HG02870 (cell line): ENCODE data around the gene SLC8A2.

Source experiments
- ATAC-seq: cut with Tn5 transposase; IDR thresholded peaks from one replicate; pipeline ENCODE4 v1.9.1; 2021; ENCODE audit warnings: mild to moderate bottlenecking, moderate library complexity; ENCODE audit not compliant: unreplicated experiment

SLC8A2 gene, protein sequence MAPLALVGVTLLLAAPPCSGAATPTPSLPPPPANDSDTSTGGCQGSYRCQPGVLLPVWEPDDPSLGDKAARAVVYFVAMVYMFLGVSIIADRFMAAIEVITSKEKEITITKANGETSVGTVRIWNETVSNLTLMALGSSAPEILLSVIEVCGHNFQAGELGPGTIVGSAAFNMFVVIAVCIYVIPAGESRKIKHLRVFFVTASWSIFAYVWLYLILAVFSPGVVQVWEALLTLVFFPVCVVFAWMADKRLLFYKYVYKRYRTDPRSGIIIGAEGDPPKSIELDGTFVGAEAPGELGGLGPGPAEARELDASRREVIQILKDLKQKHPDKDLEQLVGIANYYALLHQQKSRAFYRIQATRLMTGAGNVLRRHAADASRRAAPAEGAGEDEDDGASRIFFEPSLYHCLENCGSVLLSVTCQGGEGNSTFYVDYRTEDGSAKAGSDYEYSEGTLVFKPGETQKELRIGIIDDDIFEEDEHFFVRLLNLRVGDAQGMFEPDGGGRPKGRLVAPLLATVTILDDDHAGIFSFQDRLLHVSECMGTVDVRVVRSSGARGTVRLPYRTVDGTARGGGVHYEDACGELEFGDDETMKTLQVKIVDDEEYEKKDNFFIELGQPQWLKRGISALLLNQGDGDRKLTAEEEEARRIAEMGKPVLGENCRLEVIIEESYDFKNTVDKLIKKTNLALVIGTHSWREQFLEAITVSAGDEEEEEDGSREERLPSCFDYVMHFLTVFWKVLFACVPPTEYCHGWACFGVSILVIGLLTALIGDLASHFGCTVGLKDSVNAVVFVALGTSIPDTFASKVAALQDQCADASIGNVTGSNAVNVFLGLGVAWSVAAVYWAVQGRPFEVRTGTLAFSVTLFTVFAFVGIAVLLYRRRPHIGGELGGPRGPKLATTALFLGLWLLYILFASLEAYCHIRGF

DNA sequence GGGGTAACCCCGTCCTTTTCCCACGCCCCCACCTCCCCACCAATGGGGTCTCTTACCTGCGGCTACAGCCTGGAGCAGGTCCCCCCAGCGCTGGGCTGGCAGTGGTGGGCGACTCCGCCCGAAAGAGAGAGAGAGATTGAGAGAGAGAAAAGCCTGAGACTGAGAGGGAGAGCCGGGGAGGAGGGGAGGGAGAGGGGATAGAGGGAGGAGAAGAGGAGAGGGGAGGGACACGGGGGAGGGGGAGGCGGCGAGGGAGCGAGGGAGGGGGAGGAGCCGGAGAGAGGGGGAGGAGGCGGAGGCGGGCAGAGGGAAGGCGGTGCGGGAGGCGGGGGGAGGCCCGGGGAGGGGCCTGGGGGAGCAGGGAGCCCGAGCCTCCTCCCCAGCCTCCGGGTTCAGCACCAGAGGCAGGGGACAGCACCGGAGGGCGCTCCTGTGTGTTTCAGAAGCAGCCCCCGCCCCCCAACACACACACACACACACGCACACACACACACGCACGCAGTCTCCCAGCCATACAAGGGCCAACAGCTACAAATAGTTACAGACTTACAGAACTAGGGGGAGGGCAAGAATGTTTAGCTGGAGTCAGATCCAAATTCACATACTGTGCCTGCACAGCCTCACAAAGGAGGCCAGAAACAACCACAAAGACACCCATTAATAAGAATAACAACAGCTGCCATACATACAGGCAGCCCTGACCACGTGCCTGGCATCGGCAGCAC lies at the start of gene SLC8A2:
Gene SLC8A2 (minus strand): TSS at position 161 of the 725 bp plus-strand sequence. CDS start 5,490 bp downstream, outside the sequence.
- no peak for ATAC-seq

DNA sequence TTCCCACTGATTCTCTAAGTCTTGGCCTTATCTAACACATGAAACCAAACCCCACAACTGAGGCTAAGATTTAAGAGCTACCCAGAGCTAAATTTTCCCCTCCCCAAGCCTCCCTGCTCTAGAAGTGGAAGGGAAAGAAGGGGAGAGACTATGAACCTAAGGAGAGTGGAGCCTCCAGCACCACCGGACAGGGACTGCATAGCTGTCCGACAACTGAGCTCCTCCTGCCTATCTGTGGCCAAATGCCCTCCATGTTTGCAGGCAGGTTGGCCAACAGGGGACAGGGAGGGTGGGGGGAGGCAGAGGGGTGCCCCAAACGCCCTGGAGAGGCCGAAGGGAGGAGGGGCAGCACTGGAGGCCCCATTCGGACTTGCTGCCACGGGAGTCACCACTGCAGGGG lies 49.1 kb upstream of the SLC8A2 start:
- no peak for ATAC-seq

DNA sequence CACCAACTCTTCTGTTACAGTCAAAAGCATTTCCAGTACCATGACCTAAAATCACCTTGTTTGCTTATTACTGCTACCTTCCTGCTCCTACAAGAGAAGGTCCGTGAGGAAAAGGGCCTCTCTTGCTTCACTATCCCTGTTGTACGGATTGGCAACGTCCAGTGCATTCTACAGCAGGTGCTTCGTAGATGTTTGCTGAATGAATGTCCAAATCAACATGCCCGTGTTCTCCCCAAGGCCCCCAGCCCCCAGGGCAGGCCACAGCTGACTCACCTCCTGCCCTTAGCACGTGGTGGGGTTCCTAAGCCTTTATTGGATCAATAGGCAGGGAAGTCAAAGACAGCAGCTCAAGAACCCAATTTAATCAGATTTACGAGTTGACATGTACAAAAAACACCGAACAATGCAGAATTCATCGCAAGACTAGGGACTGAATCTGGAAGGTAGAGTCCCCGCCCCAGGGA lies 48.7 kb upstream of the SLC8A2 start:
- no peak for ATAC-seq

DNA sequence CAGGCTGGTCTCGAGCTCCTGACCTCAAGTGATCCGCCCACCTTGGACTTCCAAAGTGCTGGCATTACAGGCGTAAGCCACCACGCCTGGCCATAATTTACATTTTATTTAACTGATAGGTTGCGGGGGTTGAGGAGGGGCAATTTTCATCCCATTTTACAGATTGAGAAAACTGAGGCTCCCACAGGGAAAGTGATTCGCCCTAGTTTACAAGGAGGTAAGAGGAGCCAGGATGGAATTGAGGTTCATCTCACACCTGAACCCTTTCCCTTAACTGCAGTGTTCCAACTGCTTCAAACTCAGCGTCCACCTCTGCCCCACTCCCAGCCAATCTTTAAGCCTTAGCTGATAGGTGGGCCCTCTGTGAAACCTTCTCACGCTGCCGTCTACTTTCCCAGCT lies 47.2 kb upstream of the SLC8A2 start:
- ATAC-seq = no peak

DNA sequence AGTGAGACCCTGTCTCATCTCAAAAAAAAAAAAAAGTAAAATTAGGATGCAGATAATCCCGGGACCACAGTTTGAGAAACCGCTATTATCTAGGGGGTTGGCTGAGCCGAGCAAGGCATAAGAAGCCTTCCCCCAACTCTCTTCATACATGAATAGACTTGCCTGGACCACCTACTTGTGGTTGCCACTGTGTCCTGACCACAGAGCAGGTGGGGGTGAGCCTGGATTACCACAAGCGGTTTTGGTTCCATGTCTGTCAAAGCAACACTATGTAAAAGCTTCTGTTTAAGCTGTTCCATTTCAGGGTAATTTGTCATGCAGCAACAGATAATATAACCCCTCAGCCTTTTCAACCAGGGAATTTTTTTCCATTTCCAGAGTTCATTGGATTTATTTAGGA lies 46.4 kb upstream of the SLC8A2 start:
- no peak for ATAC-seq

DNA sequence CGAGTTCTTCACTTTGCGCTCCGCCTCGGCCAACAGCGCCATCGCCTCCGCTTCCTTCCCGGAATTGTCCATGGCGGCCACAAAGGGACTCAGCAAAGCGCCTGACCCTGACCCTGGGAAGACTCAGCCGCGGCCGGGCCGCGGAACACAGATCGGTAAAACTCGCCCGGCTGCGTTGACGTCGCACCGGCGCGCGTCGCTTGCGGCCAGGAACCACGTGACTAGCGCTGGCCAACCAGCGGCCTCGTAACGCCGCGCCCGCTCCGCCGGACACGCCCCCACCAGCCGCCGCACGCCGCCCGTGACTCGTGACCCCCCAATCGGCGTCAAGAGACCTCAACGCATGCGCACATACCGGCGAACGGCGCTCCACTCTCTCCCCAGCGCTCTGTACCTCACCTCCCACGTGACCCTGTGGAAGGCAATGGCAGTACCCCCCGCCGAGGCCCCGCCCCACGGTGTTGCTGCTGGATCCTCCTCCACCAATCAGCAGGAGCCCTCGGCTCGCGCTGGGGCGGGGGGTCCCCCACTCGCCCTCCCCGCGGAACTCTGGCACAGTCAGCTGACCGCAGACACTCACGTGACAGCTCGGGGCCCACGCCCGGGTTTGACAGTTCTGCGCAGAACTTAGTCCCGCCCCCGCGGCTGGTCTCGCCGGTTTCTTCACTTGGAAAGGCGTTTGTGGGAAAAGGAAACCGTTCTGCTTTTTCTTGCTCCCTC lies 43.3 kb upstream of the SLC8A2 start, which contains the start of gene NAPA:
Gene NAPA (minus strand): TSS at position 195 of the 720 bp plus-strand sequence. CDS start 123 bp downstream, at position 72.
- ATAC-seq = peak; percentile 84

DNA sequence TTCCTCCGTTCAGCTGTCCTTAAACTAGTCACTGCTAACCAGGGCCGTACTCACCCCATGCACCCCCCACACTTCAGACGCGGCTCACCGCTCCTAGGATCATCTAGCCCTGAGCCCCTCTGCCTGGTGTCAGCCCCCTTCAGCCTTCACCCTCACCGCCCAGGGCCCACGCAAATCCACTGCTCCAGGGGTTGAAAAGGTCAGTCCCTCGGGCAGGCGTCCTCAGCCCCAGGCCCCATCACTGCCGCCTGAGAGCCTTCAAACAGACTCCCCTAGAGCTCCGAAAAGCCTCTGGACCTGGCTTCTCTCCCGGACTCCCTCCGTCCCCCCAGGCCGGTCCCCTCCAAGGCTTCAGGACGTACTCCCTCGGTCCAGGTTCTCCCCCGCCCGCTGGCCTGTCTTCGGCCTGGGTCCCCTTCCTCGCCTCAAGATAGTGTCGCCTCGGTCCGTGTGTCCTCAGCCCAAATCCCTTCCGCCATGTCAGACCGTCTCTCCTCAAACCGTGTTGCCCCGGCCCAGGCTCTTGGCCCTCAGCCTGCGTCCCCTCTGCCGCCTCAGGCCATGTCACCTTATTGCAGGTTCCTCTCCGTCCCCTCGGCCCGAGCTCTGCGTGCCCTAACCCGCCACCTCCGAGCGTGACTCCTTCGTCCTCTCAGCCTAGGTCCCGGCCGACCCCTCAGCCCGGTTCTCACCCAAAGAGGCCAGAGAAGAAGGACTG lies 42.6 kb upstream of the SLC8A2 start:
- ATAC-seq = no peak

DNA sequence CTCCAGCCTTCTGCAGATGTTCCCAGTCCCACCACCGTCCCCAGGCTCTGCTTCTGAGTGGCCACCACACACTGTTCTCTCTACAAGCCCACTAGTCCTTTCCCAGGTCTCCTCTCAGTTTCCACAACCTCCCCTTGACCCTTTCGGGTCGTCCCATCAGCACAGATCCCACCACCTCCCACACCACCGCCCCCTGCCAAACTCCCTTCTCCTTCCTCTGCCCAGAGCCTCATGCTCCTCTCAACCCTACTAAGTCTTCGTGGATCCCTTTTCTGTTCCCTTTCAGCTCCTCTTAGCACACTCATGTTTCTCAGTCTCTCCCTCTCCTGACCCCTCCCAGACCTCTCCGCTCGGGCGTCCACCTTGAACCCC lies 41.2 kb upstream of the SLC8A2 start:
- no peak for ATAC-seq

DNA sequence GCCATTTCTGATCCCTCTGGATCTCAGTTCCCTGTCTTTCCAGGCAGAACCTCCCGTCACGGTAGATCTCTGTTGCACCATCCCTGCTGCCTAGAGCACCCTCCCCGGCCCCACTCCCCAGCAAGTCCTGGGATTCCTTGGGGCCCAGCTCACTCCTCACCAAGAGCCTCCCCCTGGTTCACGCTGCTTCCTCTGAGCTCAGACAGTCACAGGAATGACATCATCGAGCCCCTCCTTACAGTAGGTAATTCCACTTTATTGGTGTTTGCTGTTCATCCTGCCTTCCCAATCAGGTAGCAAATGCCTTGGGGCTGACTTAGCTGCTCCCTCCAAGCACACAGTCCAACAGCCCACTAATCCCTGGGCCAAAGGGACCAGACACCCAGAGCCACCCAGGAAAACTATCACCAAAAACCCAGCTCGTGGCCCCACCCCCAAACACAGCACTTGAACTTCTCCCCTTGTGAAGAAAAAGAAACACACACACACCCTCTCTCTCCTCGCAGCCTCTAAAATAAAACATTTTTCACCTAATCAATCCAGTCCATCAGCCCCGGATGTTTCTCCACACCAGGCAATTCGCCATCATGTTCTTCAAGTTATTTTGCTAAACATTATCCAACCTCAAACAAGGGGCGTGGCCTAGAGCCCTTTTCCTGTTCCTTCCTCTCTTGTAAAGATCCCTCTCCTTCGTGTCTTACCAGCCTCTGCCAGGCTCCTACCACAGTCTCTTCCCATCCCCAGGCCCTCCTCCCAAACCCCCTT lies 40.7 kb upstream of the SLC8A2 start:
- ATAC-seq = no peak

DNA sequence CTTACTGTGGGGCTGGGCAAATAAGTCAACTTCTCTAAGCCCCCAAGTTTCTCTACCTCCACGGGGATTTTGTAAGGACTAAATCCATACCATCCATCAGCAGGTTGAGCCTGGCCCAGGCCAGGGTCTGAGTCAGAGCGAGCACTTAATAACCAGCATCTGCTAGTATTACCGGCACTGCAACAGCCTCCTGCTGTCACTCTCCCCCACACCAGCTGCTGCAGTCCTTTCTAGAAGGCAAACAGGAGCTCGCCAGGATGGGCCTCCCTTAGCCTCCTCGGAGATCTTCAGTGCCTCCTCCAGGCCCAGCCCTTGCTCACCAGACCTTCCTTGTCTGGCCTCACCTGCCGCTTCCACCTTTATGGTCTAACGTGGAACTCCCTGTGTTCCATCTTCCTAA lies 40.0 kb upstream of the SLC8A2 start:
- no peak for ATAC-seq

DNA sequence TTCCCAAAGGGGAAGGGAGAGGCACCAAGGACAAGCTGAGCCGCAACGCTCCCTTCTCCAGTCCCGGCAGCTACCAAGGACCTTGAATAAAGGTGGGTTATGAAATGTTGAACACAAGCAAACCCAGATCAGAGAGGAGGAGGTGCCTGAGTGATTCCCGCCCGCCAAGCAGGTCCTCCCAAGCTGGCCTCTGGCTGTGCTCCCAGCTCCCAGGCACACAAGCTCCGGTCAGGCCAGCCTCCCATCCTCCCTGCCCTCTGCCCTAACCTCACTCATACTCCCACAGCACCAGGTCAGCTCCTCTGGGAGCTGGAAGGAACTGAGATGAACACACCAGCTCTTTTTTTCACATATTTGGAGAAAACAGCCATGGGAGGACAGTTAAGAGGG lies 39.4 kb upstream of the SLC8A2 start:
- ATAC-seq = no peak

DNA sequence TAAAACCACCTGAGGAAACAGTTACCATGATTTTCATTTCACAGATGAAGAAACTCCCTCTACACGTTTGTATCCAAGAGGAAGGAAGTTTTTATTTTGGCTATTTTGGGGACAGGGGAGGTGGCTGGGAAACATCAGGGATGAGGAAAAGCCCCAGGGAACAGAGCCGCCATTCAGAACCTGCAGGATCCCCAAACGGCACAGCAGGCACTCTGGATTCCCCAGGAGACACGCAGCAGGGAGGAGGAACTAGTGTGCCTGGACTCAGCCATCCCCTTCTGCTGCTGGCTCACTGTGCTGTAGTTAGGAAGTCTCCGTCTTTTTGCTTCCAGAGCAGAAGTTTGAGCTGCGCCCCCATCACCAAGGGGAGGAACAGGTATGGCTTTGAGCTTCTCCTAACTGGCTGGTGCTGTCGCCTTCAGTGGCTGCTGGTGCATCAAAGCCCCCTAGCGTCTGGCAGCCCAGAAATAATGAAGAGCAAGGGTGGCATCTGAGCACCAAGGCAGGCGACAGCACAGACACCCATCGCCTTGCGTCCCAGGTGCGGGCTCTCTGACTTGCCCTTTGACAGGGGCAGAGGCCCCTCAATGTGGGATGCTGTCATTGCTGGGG lies 38.9 kb upstream of the SLC8A2 start:
- ATAC-seq = no peak

DNA sequence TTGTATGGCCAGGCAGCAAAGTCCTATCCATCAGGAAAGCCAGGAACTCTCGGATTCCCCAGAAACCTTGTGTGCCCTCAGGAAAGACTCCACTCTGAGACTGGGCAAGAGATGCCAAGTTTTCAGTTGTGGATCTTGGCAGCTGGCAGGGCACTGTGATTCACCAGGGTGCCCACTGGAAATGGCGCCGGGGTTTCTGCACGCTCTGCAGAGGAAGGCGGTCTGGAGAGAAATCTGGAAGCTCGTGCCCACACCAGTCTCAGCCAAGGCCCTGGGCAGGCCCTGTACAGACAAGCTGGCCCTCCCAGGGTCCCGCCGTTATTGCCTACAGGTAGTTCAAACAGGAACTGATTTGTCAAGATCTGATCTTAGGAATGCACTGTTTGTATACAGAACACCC lies 38.3 kb upstream of the SLC8A2 start:
- no peak for ATAC-seq

DNA sequence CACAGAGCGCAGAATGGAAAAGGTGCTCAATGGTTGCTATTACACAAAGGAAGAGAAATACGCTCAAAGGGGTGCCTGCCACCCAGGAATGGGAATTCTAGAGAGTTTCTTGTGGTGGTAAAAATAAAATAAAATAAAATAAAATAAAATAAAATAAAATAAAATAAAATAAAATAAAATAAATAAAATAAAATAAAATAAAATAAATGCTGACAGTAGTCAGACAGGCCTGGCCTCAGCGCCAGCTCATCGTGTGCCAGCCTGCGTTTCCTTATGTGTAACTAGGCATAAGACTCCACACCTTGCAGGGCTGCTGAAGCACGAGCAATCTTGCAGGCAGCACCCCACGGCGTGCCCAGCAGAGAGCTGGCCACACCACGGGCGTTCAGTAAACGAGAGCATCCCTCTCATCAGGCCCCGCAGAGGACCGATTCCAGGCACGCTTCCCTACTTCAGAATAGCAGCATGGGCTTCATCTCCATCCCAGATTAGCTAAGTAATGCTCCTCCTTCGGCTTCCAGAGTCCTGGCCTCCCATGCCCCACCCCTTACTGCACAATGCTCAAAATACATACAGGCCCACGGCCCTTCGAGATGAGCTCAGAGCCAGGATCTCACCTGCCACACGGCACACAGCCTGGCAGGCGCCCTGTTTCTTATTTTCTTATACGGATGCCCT lies 37.6 kb upstream of the SLC8A2 start:
- ATAC-seq = no peak

DNA sequence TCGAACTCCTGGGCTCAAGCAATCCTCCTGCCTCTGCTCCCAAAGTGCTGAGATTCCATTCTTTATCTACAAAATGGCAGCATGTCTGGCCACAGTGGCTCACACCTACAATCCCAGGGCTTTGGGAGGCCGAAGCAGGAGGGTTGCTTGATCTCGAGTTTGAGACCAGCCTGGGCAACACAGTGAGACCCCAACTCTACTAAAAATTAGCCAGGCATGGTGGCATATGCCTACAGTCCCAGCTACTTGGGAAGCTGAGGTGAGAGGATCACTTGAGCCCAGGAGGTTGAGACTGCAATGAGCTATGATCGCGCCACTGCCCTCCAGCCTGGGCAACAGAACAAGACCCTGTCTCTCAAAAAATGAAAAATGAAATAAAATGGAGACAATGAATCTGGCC lies 37.0 kb upstream of the SLC8A2 start:
- no peak for ATAC-seq

DNA sequence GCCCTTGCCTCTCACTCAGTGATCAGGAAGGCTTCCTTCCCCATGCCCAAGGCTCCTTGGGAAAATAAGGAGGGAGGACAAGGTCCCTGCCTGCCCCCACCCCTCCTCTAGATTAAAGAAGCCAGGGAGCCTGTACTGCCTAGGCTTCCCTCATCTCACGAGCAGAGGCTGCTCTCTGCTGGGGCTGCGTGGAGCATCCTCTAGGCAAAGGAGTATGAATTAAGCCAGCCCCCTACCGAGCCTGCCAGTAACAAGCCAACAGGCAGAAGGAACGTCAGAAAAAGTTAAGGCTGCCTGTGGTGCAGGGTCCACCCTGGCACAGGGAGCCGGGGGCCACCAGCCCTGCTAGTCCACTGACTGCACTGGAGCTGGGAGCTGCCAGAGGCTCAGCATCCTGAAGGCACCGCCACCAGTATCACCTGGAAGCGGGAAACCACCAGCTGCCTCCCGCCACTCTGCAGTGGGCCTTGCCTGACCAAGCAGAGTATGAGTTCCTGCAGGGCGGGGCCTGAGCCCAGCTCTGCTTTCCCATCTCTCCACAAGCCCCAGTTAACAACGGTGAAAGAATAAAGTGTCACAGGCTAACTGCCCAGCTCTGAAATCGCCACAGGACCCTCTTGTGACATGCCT lies 36.3 kb upstream of the SLC8A2 start:
- no peak for ATAC-seq

DNA sequence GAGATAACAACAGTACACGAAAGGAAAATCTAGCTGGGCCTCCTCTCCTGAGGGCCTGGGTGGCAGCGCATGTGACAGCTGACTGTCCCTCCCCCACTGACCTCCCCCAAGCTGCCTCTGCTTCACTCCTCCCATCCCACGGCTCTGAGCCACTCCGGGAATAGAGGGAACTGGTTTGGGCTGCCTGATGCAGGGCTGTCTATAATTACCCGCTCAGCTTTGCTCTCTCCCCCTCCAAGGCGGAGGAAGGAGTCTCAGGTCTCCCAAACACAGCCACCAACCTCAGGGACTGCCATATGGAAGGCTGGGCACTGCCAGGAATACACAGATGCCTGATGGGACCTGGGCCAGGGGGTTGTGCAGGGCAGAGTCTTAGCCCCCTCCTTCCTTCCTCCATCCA lies 35.3 kb upstream of the SLC8A2 start:
- ATAC-seq = no peak

DNA sequence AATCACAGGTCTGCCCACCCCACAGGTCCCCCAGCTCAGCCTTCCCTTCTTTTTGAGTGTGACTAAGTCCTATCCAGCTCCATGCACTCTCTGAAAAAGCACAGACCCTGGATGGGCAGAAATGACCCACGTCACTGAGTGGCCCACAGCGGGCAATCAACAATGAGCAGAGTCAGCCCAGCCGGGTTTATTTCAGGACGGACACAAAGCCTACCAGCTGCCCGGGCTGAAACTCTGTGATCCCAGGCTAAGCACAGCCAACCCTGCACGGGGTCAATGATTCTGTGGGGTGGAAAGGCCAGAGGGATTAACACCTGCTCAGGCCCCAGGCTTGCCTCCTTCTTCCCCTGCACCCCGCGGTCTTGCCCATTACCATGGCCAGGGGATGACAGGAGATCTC lies 34.8 kb upstream of the SLC8A2 start:
- ATAC-seq = no peak
